Measurements from ENCODE around the gene ENTPD2. TPM values are rescaled to one million over a fixed set of nuclear protein-coding genes. Genes with fewer than 3 reads are reported as not detected.

The ENTPD2 gene
- total and polyA plus RNA-seq, 4 donors = 5.7 to 50.7 (median 28.5) TPM

- Histone ChIP-seq H3K9me3 (ENCODE audit: control insufficient read depth, insufficient read depth, low read length) (no peaks in the 10 kb centered on the region), H3K27ac (ENCODE audit: low read depth, low read length) (no peak overlapping the region), H3K4me3 (ENCODE audit: low read depth, low read length) (no peak overlapping the region), H3K4me1 (ENCODE audit: control insufficient read depth, insufficient read depth, low read length) (peaks cover 20% of the 10 kb centered on the region), H3K27me3 (ENCODE audit: control insufficient read depth, insufficient read depth, low read length) (peaks cover 2% of the 10 kb centered on the region), H3K36me3 (ENCODE audit: control insufficient read depth, insufficient read depth, low read length) (peaks cover 18% of the 10 kb centered on the region)
- no peak for DNase-seq (ENCODE audit: low read depth in 4 of 6, low spot score in 6 of 6)
- 86% methylated on average over 10 of the region's 10 CpGs for WGBS (ENCODE audit: insufficient coverage)
Measured at GRCh38 chr9:137002646-137003041, 51.2 kb downstream of the ENTPD2 start.

DNA sequence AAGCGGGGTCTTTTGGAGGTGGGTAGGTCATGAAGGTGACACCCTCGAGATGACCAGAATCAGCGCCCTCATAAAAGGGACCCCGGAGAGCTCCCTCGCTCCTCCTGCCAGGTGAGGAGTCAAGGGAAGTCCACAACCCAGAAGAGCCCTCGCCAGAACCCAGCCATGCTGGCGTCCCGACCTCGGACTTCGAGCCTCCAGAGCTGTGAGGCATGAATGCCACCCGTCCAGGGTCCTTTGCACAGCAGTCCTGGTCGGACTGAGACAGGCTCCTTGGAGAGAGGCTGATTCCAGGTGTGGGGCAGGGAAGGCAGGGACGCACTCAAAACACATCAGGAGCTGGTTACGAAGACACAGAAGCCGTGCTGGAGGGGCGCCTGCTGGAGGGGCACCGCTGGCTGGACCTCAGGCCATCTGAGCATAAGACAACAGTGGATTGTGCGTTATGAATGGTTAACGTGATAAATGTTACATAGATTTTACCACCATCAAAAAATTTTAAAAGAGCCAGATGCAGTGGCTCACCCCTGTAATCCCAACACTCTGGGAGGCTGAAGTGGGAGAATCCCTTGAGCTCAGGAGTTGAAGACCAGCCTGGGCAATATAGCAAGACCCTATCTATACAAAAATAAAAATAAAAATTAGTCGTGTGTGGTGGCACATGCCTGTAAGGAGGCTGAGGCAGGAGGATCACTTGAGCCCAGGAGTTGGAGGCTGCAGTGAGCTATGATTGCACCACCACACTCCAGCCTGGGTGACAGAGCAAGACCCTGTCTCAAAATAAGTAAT, 51.8 kb downstream of the ENTPD2 start:
- H3K9me3 ChIP-seq (ENCODE audit: control insufficient read depth, insufficient read depth, low read length) = no peaks in the 10 kb centered on the region
- 90% methylated on average over 16 of the region's 20 CpGs for WGBS (ENCODE audit: insufficient coverage)
- H3K27me3 ChIP-seq (ENCODE audit: control insufficient read depth, insufficient read depth, low read length) = peaks cover 7% of the 10 kb centered on the region
- DNase-seq (ENCODE audit: low read depth in 4 of 6, low spot score in 6 of 6) = no peak
- H3K36me3 ChIP-seq (ENCODE audit: control insufficient read depth, insufficient read depth, low read length) = peaks cover 12% of the 10 kb centered on the region
- no peak overlapping the region for H3K4me3 ChIP-seq (ENCODE audit: low read depth, low read length)
- H3K27ac ChIP-seq (ENCODE audit: low read depth, low read length) = no peak overlapping the region
- peaks cover 20% of the 10 kb centered on the region for H3K4me1 ChIP-seq (ENCODE audit: control insufficient read depth, insufficient read depth, low read length)

DNA sequence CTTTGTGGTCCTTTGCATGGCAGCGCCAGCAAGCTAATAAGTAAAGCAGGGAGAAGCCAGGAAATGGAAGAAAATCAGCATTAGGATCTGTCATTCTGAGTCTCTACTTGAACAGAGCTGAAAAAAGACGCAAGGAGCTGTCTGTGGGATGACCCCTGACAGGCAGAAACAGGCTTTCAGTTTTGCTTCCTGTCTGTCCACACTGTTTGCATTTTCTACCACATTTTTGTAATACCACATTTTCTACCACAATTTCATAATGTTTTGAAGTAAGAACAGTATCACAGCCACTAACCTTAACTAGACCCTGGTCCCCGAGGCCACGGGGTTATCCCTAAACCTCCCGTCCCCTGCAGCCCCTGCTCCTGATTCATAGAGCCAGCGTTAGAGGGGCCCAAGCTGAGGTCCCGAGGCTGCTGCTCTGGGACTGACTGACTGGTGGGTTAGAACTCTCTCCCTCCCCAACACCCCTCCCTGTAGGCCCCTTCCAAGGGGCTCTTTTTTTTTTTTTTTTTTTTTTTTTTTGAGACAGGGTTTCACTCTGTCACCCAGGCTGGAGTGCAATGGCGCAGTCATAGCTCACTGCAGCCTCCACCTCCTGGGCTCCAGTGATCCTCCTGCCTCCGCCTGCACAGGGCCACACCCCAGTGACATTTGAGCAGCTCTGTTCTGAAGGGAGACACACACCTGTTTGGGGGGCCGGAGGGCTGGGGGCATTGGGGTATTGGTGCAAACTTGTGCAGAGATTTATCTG, 53.5 kb downstream of the ENTPD2 start:
- H3K36me3 ChIP-seq (ENCODE audit: control insufficient read depth, insufficient read depth, low read length) = peaks cover 12% of the 10 kb centered on the region
- no peak overlapping the region for H3K27ac ChIP-seq (ENCODE audit: low read depth, low read length)
- H3K4me3 ChIP-seq (ENCODE audit: low read depth, low read length) = no peak overlapping the region
- DNase-seq (ENCODE audit: low read depth in 4 of 6, low spot score in 6 of 6) = no peak
- peaks cover 12% of the 10 kb centered on the region for H3K27me3 ChIP-seq (ENCODE audit: control insufficient read depth, insufficient read depth, low read length)
- WGBS (ENCODE audit: insufficient coverage) = 85% methylated on average over 9 of the region's 10 CpGs
- peaks cover 26% of the 10 kb centered on the region for H3K4me1 ChIP-seq (ENCODE audit: control insufficient read depth, insufficient read depth, low read length)
- no peaks in the 10 kb centered on the region for H3K9me3 ChIP-seq (ENCODE audit: control insufficient read depth, insufficient read depth, low read length)

Small RNA genes within 50 kb of the gene (small RNA-seq; reads per million reads assigned to genes)
- not detected for gene RF00153 (ENCODE audit: low replicate concordance)

Other genes with a start within 250 kb of the ENTPD2 start
Only the 30 nearest of the 37 such genes appear.
- 100 to 1,000 TPM; 123 to 477 TPM for gene EDF1, start 187.8 kb downstream of the ENTPD2 start, total RNA-seq
- 100 to 1,000 TPM; 392 to 409 TPM for gene EDF1, start 187.8 kb downstream of the ENTPD2 start, polyA plus RNA-seq (ENCODE audit: insufficient read length in 2 of 2)
- gene TRAF2, start 167.5 kb downstream of the ENTPD2 start, total RNA-seq = 1 to 10 TPM; 7.4 to 7.5 TPM
- 10 to 100 TPM; 12.4 to 19.3 TPM for gene TRAF2, start 167.5 kb downstream of the ENTPD2 start, polyA plus RNA-seq (ENCODE audit: insufficient read length in 2 of 2)
- gene FBXW5, start 109.3 kb downstream of the ENTPD2 start, total RNA-seq = 10 to 100 TPM; 52.0 to 91.5 TPM
- gene FBXW5, start 109.3 kb downstream of the ENTPD2 start, polyA plus RNA-seq (ENCODE audit: insufficient read length in 2 of 2) = 100 to 1,000 TPM; 103 to 107 TPM
- 1 to 10 TPM in 1 of 2 donors, not detected in 1; 1.3 TPM for gene C8G, start 108.8 kb downstream of the ENTPD2 start, total RNA-seq
- gene C8G, start 108.8 kb downstream of the ENTPD2 start, polyA plus RNA-seq (ENCODE audit: insufficient read length in 2 of 2) = 1 to 10 TPM; 1.6 to 1.7 TPM
- gene LCN12, start 101.8 kb downstream of the ENTPD2 start, total RNA-seq = 1 to 10 TPM in 1 of 2 donors, under 1 TPM in 1; 0.20 to 4.1 TPM
- 1 to 10 TPM; 6.5 to 7.4 TPM for gene LCN12, start 101.8 kb downstream of the ENTPD2 start, polyA plus RNA-seq (ENCODE audit: insufficient read length in 2 of 2)
- gene PTGDS, start 76.6 kb downstream of the ENTPD2 start, total RNA-seq = 1,000 to 10,000 TPM in 1 of 2 donors, 100 to 1,000 TPM in 1; 697 to 6,990 TPM
- 1,000 to 10,000 TPM in 1 of 2 donors, 100 to 1,000 TPM in 1; 304 to 3,209 TPM for gene PTGDS, start 76.6 kb downstream of the ENTPD2 start, polyA plus RNA-seq (ENCODE audit: insufficient read length in 2 of 2)
- 10 to 100 TPM in 1 of 2 donors, 1 to 10 TPM in 1; 2.3 to 54.0 TPM for gene LCNL1, start 71.1 kb downstream of the ENTPD2 start, total RNA-seq
- 10 to 100 TPM in 1 of 2 donors, 1 to 10 TPM in 1; 3.8 to 25.2 TPM for gene LCNL1, start 71.1 kb downstream of the ENTPD2 start, polyA plus RNA-seq (ENCODE audit: insufficient read length in 2 of 2)
- 10 to 100 TPM; 15.7 to 57.5 TPM for gene PAXX, start 61.6 kb downstream of the ENTPD2 start, total RNA-seq
- 100 to 1,000 TPM in 1 of 2 donors, 10 to 100 TPM in 1; 87.9 to 108 TPM for gene PAXX, start 61.6 kb downstream of the ENTPD2 start, polyA plus RNA-seq (ENCODE audit: insufficient read length in 2 of 2)
- gene CLIC3, start 57.5 kb downstream of the ENTPD2 start, total RNA-seq = 1 to 10 TPM; 2.0 to 6.4 TPM
- gene CLIC3, start 57.5 kb downstream of the ENTPD2 start, polyA plus RNA-seq (ENCODE audit: insufficient read length in 2 of 2) = 1 to 10 TPM in 1 of 2 donors, under 1 TPM in 1; 0.35 to 2.0 TPM
- gene ABCA2, start 25.8 kb downstream of the ENTPD2 start, total RNA-seq = 10 to 100 TPM; 46.8 to 52.0 TPM
- gene ABCA2, start 25.8 kb downstream of the ENTPD2 start, polyA plus RNA-seq (ENCODE audit: insufficient read length in 2 of 2) = 100 to 1,000 TPM; 139 to 151 TPM
- gene FUT7, start 22.0 kb downstream of the ENTPD2 start, total RNA-seq = under 1 TPM; 0.06 to 0.40 TPM
- under 1 TPM; 0.51 to 0.52 TPM for gene FUT7, start 22.0 kb downstream of the ENTPD2 start, polyA plus RNA-seq (ENCODE audit: insufficient read length in 2 of 2)
- gene NPDC1, start 7.9 kb downstream of the ENTPD2 start, total RNA-seq = 10 to 100 TPM; 26.7 to 82.7 TPM
- 100 to 1,000 TPM; 245 to 276 TPM for gene NPDC1, start 7.9 kb downstream of the ENTPD2 start, polyA plus RNA-seq (ENCODE audit: insufficient read length in 2 of 2)
- gene SAPCD2, start 16.5 kb upstream of the ENTPD2 start, total RNA-seq = 10 to 100 TPM in 1 of 2 donors, 1 to 10 TPM in 1; 5.0 to 12.6 TPM
- gene SAPCD2, start 16.5 kb upstream of the ENTPD2 start, polyA plus RNA-seq (ENCODE audit: insufficient read length in 2 of 2) = 10 to 100 TPM; 18.4 to 19.0 TPM
- 1 to 10 TPM; 3.5 to 8.1 TPM for gene UAP1L1, start 23.5 kb upstream of the ENTPD2 start, total RNA-seq
- 1 to 10 TPM; 4.4 to 6.2 TPM for gene UAP1L1, start 23.5 kb upstream of the ENTPD2 start, polyA plus RNA-seq (ENCODE audit: insufficient read length in 2 of 2)
- 10 to 100 TPM; 38.3 to 61.3 TPM for gene MAN1B1, start 32.9 kb upstream of the ENTPD2 start, total RNA-seq
- gene MAN1B1, start 32.9 kb upstream of the ENTPD2 start, polyA plus RNA-seq (ENCODE audit: insufficient read length in 2 of 2) = 10 to 100 TPM; 63.3 to 81.3 TPM
- 100 to 1,000 TPM in 1 of 2 donors, 10 to 100 TPM in 1; 29.8 to 101 TPM for gene DPP7, start 60.7 kb upstream of the ENTPD2 start, total RNA-seq
- 100 to 1,000 TPM; 127 to 144 TPM for gene DPP7, start 60.7 kb upstream of the ENTPD2 start, polyA plus RNA-seq (ENCODE audit: insufficient read length in 2 of 2)
- 10 to 100 TPM; 16.2 to 99.0 TPM for gene GRIN1, start 85.1 kb upstream of the ENTPD2 start, total RNA-seq
- gene GRIN1, start 85.1 kb upstream of the ENTPD2 start, polyA plus RNA-seq (ENCODE audit: insufficient read length in 2 of 2) = 100 to 1,000 TPM; 193 to 207 TPM
- under 1 TPM; 0.30 to 0.50 TPM for gene LRRC26, start 116.0 kb upstream of the ENTPD2 start, total RNA-seq
- 1 to 10 TPM; 1.3 to 1.9 TPM for gene LRRC26, start 116.0 kb upstream of the ENTPD2 start, polyA plus RNA-seq (ENCODE audit: insufficient read length in 2 of 2)
- gene TMEM210, start 118.0 kb upstream of the ENTPD2 start, total RNA-seq = not detected
- gene TMEM210, start 118.0 kb upstream of the ENTPD2 start, polyA plus RNA-seq (ENCODE audit: insufficient read length in 2 of 2) = under 1 TPM in 1 of 2 donors, not detected in 1; 0.42 TPM
- gene ANAPC2, start 134.5 kb upstream of the ENTPD2 start, total RNA-seq = 10 to 100 TPM; 18.4 to 30.1 TPM
- gene ANAPC2, start 134.5 kb upstream of the ENTPD2 start, polyA plus RNA-seq (ENCODE audit: insufficient read length in 2 of 2) = 10 to 100 TPM; 58.2 to 69.8 TPM
- 10 to 100 TPM; 28.1 to 53.5 TPM for gene SSNA1, start 134.6 kb upstream of the ENTPD2 start, total RNA-seq
- gene SSNA1, start 134.6 kb upstream of the ENTPD2 start, polyA plus RNA-seq (ENCODE audit: insufficient read length in 2 of 2) = 10 to 100 TPM; 64.1 to 66.9 TPM
- 1 to 10 TPM; 6.7 to 9.2 TPM for gene TPRN, start 146.7 kb upstream of the ENTPD2 start, total RNA-seq
- gene TPRN, start 146.7 kb upstream of the ENTPD2 start, polyA plus RNA-seq (ENCODE audit: insufficient read length in 2 of 2) = 10 to 100 TPM; 24.9 to 30.8 TPM
- gene TMEM203, start 151.6 kb upstream of the ENTPD2 start, total RNA-seq = 10 to 100 TPM; 28.5 to 34.1 TPM
- 10 to 100 TPM; 48.8 to 50.7 TPM for gene TMEM203, start 151.6 kb upstream of the ENTPD2 start, polyA plus RNA-seq (ENCODE audit: insufficient read length in 2 of 2)
- 1 to 10 TPM; 3.2 to 6.1 TPM for gene NDOR1, start 151.6 kb upstream of the ENTPD2 start, total RNA-seq
- gene NDOR1, start 151.6 kb upstream of the ENTPD2 start, polyA plus RNA-seq (ENCODE audit: insufficient read length in 2 of 2) = 10 to 100 TPM; 18.5 to 23.8 TPM
- 1 to 10 TPM; 2.0 to 3.0 TPM for gene RNF208, start 168.2 kb upstream of the ENTPD2 start, total RNA-seq
- gene RNF208, start 168.2 kb upstream of the ENTPD2 start, polyA plus RNA-seq (ENCODE audit: insufficient read length in 2 of 2) = 10 to 100 TPM; 64.3 to 66.6 TPM
- gene CYSRT1, start 171.1 kb upstream of the ENTPD2 start, total RNA-seq = under 1 TPM; 0.69 to 0.94 TPM
- gene CYSRT1, start 171.1 kb upstream of the ENTPD2 start, polyA plus RNA-seq (ENCODE audit: insufficient read length in 2 of 2) = 1 to 10 TPM; 3.4 to 4.5 TPM
- gene RNF224, start 173.4 kb upstream of the ENTPD2 start, total RNA-seq = under 1 TPM in 1 of 2 donors, not detected in 1; 0.06 TPM
- 1 to 10 TPM; 1.3 to 2.2 TPM for gene RNF224, start 173.4 kb upstream of the ENTPD2 start, polyA plus RNA-seq (ENCODE audit: insufficient read length in 2 of 2)
- under 1 TPM in 1 of 2 donors, not detected in 1; 0.06 TPM for gene SLC34A3, start 176.8 kb upstream of the ENTPD2 start, total RNA-seq
- gene SLC34A3, start 176.8 kb upstream of the ENTPD2 start, polyA plus RNA-seq (ENCODE audit: insufficient read length in 2 of 2) = 1 to 10 TPM in 1 of 2 donors, under 1 TPM in 1; 0.95 to 1.6 TPM
- gene TUBB4B, start 187.2 kb upstream of the ENTPD2 start, total RNA-seq = 100 to 1,000 TPM; 152 to 247 TPM
- 100 to 1,000 TPM; 436 to 441 TPM for gene TUBB4B, start 187.2 kb upstream of the ENTPD2 start, polyA plus RNA-seq (ENCODE audit: insufficient read length in 2 of 2)
- gene STPG3, start 197.2 kb upstream of the ENTPD2 start, total RNA-seq = not detected
- gene STPG3, start 197.2 kb upstream of the ENTPD2 start, polyA plus RNA-seq (ENCODE audit: insufficient read length in 2 of 2) = under 1 TPM; 0.32 to 0.68 TPM